ENCODE measurements around the gene CALN1. TPM values are rescaled to one million over a fixed set of nuclear protein-coding genes. Genes with fewer than 3 reads are reported as not detected.

CALN1 gene
- total RNA-seq, 2 donors from 2014 or later = 4.3 to 6.9 TPM

- Histone ChIP-seq H3K4me1 (ENCODE audit: control insufficient read depth, insufficient read depth, low read length) (no peaks in the 10 kb centered on the region), H3K27me3 (ENCODE audit: control insufficient read depth, insufficient read depth, low read length, poor library complexity, severe bottlenecking) (no peaks in the 10 kb centered on the region), H3K9ac (ENCODE audit: extremely low read depth, low read length, poor library complexity, severe bottlenecking) (no peak overlapping the region), H3K27ac (ENCODE audit: low read depth, low read length) (no peak overlapping the region), H3K4me3 (ENCODE audit: low read length) (no peak overlapping the region), H3K9me3 (ENCODE audit: control insufficient read depth, low read length) (no peaks in the 10 kb centered on the region), H3K36me3 (ENCODE audit: control insufficient read depth, insufficient read depth, low read length) (no peaks in the 10 kb centered on the region)
- DNase-seq = no peak
- Mint-ChIP-seq H3K36me3 (ENCODE audit: low read depth) (no peaks in the 10 kb centered on the region), H3K27ac (no peak overlapping the region), H3K4me3 (no peak overlapping the region), H3K27me3 (ENCODE audit: insufficient read depth) (peaks cover 2% of the 10 kb centered on the region), H3K9me3 (no peaks in the 10 kb centered on the region), H3K4me1 (no peaks in the 10 kb centered on the region)
- no peak for TF ChIP-seq CTCF (conservative IDR thresholded peaks at IDR 0.05)
Observed at GRCh38 chr7:72048420-72048819, 363.7 kb downstream of the CALN1 start.

GRCh38 chr7:72042855-72043254 lies 369.3 kb downstream of the CALN1 start:
- H3K4me1 ChIP-seq (ENCODE audit: control insufficient read depth, insufficient read depth, low read length) = no peaks in the 10 kb centered on the region
- DNase-seq = no peak
- H3K9ac ChIP-seq (ENCODE audit: extremely low read depth, low read length, poor library complexity, severe bottlenecking) = no peak overlapping the region
- H3K27me3 Mint-ChIP-seq (ENCODE audit: insufficient read depth) = no peaks in the 10 kb centered on the region
- H3K36me3 ChIP-seq (ENCODE audit: control insufficient read depth, insufficient read depth, low read length) = no peaks in the 10 kb centered on the region
- no peak for TF ChIP-seq CTCF (conservative IDR thresholded peaks at IDR 0.05)
- no peak overlapping the region for H3K4me3 ChIP-seq (ENCODE audit: low read length)
- no peak overlapping the region for H3K27ac Mint-ChIP-seq
- H3K27ac ChIP-seq (ENCODE audit: low read depth, low read length) = no peak overlapping the region
- 86 to 93% methylated on average over 2 to 3 of the region's 3 CpGs for WGBS, 2 experiments (ENCODE audit: insufficient coverage in 1 of 2, insufficient read length in 1 of 2)
- H3K9me3 ChIP-seq (ENCODE audit: control insufficient read depth, low read length) = no peaks in the 10 kb centered on the region
- H3K4me3 Mint-ChIP-seq = no peak overlapping the region
- no peaks in the 10 kb centered on the region for H3K4me1 Mint-ChIP-seq
- peaks cover 5% of the 10 kb centered on the region for H3K9me3 Mint-ChIP-seq
- peaks cover 5% of the 10 kb centered on the region for H3K36me3 Mint-ChIP-seq (ENCODE audit: low read depth)
- H3K27me3 ChIP-seq (ENCODE audit: control insufficient read depth, insufficient read depth, low read length, poor library complexity, severe bottlenecking) = no peaks in the 10 kb centered on the region

- Histone ChIP-seq H3K27ac (ENCODE audit: low read depth, low read length) (no peak overlapping the region), H3K27me3 (ENCODE audit: control insufficient read depth, insufficient read depth, low read length, poor library complexity, severe bottlenecking) (no peaks in the 10 kb centered on the region), H3K4me3 (ENCODE audit: low read length) (no peak overlapping the region), H3K9ac (ENCODE audit: extremely low read depth, low read length, poor library complexity, severe bottlenecking) (no peak overlapping the region), H3K4me1 (ENCODE audit: control insufficient read depth, insufficient read depth, low read length) (no peaks in the 10 kb centered on the region), H3K36me3 (ENCODE audit: control insufficient read depth, insufficient read depth, low read length) (no peaks in the 10 kb centered on the region), H3K9me3 (ENCODE audit: control insufficient read depth, low read length) (peaks cover 10% of the 10 kb centered on the region)
- H3K4me3 Mint-ChIP-seq = no peak overlapping the region
- no peak for DNase-seq
- 94 to 100% methylated on average over 1 to 2 of the region's 2 CpGs for WGBS, 2 experiments (ENCODE audit: insufficient coverage in 1 of 2, insufficient read length in 1 of 2)
- peaks cover 5% of the 10 kb centered on the region for H3K36me3 Mint-ChIP-seq (ENCODE audit: low read depth)
- no peak for TF ChIP-seq CTCF (conservative IDR thresholded peaks at IDR 0.05)
- no peak overlapping the region for H3K27ac Mint-ChIP-seq
- H3K4me1 Mint-ChIP-seq = no peaks in the 10 kb centered on the region
- no peaks in the 10 kb centered on the region for H3K27me3 Mint-ChIP-seq (ENCODE audit: insufficient read depth)
- peaks cover 5% of the 10 kb centered on the region for H3K9me3 Mint-ChIP-seq
Observed at GRCh38 chr7:72040641-72041040, 371.5 kb downstream of the CALN1 start.

Measured in endodermal cell (in vitro differentiated cells).